ENCODE measurements around the gene COPS4.
"Not testable (repeated sequence)": the region's sequence is repeated elsewhere in the genome, so short reads cannot be mapped to it uniquely, and the experiment has no call there.

COPS4 gene

GRCh38 chr4:83089410-83090157 is 54.6 kb downstream of the COPS4 start:
- DNase-seq, result no peak

- DNase-seq, result no peak
These were observed 58.2 kb downstream of the COPS4 start for GRCh38 chr4:83093060-83093640.

- no peak for DNase-seq
These were observed 61.4 kb downstream of the COPS4 start for GRCh38 chr4:83096397-83096796.

GRCh38 chr4:83104991-83105390 is 70.0 kb downstream of the COPS4 start:
- DNase-seq, result no peak

- DNase-seq, result no peak
These were observed 72.6 kb downstream of the COPS4 start for GRCh38 chr4:83107631-83108030.

- DNase-seq, result no peak
These were observed 73.3 kb downstream of the COPS4 start for GRCh38 chr4:83108101-83108861.

GRCh38 chr4:83109480-83110222 is 74.7 kb downstream of the COPS4 start:
- DNase-seq, result peak; percentile 48

GRCh38 chr4:83110223-83110945 is 75.4 kb downstream of the COPS4 start:
- DNase-seq, result peak; percentile 92

- DNase-seq, result no peak
These were observed 76.2 kb downstream of the COPS4 start for GRCh38 chr4:83110970-83111750.

GRCh38 chr4:83111751-83112141 is 76.8 kb downstream of the COPS4 start:
- not testable (repeated sequence) for DNase-seq

GRCh38 chr4:83112231-83112630 is 77.2 kb downstream of the COPS4 start:
- DNase-seq, result peak; percentile 18

- DNase-seq, result peak; percentile 38
These were observed 77.9 kb downstream of the COPS4 start for GRCh38 chr4:83112678-83113428.

GRCh38 chr4:83113429-83113786 is 78.4 kb downstream of the COPS4 start:
- DNase-seq, result peak; percentile 21

- DNase-seq, result peak; percentile 63
These were observed 79.6 kb downstream of the COPS4 start, which contains the start of gene PLAC8 for GRCh38 chr4:83114576-83114975. TSS of gene PLAC8 (minus strand) at chr4:83114729. CDS start at chr4:83107921, 6,808 bp downstream.

- no peak for DNase-seq
These were observed 80.0 kb downstream of the COPS4 start for GRCh38 chr4:83115000-83115399.

GRCh38 chr4:83115656-83116285 is 80.8 kb downstream of the COPS4 start:
- no peak for DNase-seq

GRCh38 chr4:83118869-83119268 is 83.9 kb downstream of the COPS4 start:
- DNase-seq, result no peak

- no peak for DNase-seq
These were observed 86.3 kb downstream of the COPS4 start for GRCh38 chr4:83121246-83121645.

- DNase-seq, result no peak
These were observed 89.3 kb downstream of the COPS4 start for GRCh38 chr4:83124111-83124780.
